Natural killer cell (primary cell): ENCODE results near the gene C20orf144. TPM values are rescaled to one million over a fixed set of nuclear protein-coding genes. Genes with fewer than 3 reads are reported as not detected.

Experiments
- ATAC-seq, 3 donors: fragments of 150-1000 bp in 2 of 3; fragments of 200-7000 bp in 1 of 3; cut with Tn5 transposase; 1 replicate in 1 of 3; 2 replicates in 2 of 3; pipeline ENCODE4 v1.10.0; 2021; ENCODE audit warnings: mild to moderate bottlenecking in 2 of 3, moderate library complexity in 2 of 3
- DNase-seq, 2 donors: peaks; one replicate each; pipeline versions ENCODE4 v3.0.0 to v3.0.0-alpha.2; 2013 to 2021; ENCODE audit warnings: mixed read lengths in 1 of 2
- H3K27ac ChIP-seq: one replicate; pipeline ENCODE4 v1.5.1; 2013; ENCODE audit warnings: mild to moderate bottlenecking, low read length
- H3K27me3 ChIP-seq: one replicate; pipeline ENCODE4 v1.6.1; 2013; ENCODE audit warnings: low read length; ENCODE audit not compliant: control insufficient read depth, insufficient read depth
- H3K36me3 ChIP-seq: one replicate; pipeline ENCODE4 v1.6.1; 2013; ENCODE audit warnings: low read length; ENCODE audit not compliant: control insufficient read depth, insufficient read depth
- H3K4me1 ChIP-seq: one replicate; pipeline ENCODE4 v1.6.1; 2013; ENCODE audit warnings: low read length; ENCODE audit not compliant: control insufficient read depth, insufficient read depth
- H3K4me3 ChIP-seq: one replicate; pipeline ENCODE4 v1.5.1; 2013; ENCODE audit warnings: low read length
- H3K9me3 ChIP-seq: one replicate; pipeline ENCODE4 v1.6.1; 2013; ENCODE audit warnings: low read length; ENCODE audit not compliant: control insufficient read depth, insufficient read depth
- H3K27ac Mint-ChIP-seq, 2 donors: one replicate each; pipeline ENCODE4 v1.8.0; 2022; ENCODE audit warnings: mild to moderate bottlenecking in 2 of 2, mixed read lengths in 2 of 2, moderate library complexity in 1 of 2
- H3K27me3 Mint-ChIP-seq, 2 donors: one replicate each; pipeline ENCODE4 v1.8.0; 2022; ENCODE audit warnings: low read depth in 2 of 2, mixed read lengths in 2 of 2
- H3K36me3 Mint-ChIP-seq: one replicate; pipeline ENCODE4 v1.8.0; 2022; ENCODE audit warnings: mixed read lengths
- H3K4me1 Mint-ChIP-seq, 2 donors: one replicate each; pipeline ENCODE4 v1.8.0; 2022; ENCODE audit warnings: mixed read lengths in 2 of 2
- H3K4me3 Mint-ChIP-seq: one replicate; pipeline ENCODE4 v1.8.0; 2022; ENCODE audit warnings: mild to moderate bottlenecking, moderate library complexity, mixed read lengths
- H3K9me3 Mint-ChIP-seq, 2 donors: one replicate each; pipeline ENCODE4 v1.8.0; 2022; ENCODE audit warnings: mixed read lengths in 2 of 2
- WGBS: methylation state at CpG from one replicate; pipeline ENCODE4 v1.1.7; 2013; ENCODE audit warnings: missing lambda C conversion rate; ENCODE audit not compliant: insufficient coverage; 5-methylcytosine and 5-hydroxymethylcytosine counted together
- intact Hi-C: fragments of 100-400 bp; cut with micrococcal nuclease; formaldehyde crosslinking; loops from one replicate; pipeline ENCODE4 v1.14.2; 2022
- total RNA-seq, 4 donors: library from RNA; stranded (reverse); fragments of 120-200 nt in 1 of 4; gene quantifications; one replicate each; pipeline versions ENCODE4 v1.2.3 to v1.2.4, GENCODE V29; 2013 to 2022
- TF ChIP-seq, protein P1 (sequence below): fragments of 200-600 bp; IDR thresholded peaks from one replicate; pipeline ENCODE4 v1.8.0; 2022; ENCODE audit warnings: antibody characterized with exemption

Gene C20orf144
- total RNA-seq, 3 donors from 2014 or later (not counting 1 experiment from before 2014, with no cell fraction given) = 0.25 to 0.41 (median 0.33) TPM

DNA sequence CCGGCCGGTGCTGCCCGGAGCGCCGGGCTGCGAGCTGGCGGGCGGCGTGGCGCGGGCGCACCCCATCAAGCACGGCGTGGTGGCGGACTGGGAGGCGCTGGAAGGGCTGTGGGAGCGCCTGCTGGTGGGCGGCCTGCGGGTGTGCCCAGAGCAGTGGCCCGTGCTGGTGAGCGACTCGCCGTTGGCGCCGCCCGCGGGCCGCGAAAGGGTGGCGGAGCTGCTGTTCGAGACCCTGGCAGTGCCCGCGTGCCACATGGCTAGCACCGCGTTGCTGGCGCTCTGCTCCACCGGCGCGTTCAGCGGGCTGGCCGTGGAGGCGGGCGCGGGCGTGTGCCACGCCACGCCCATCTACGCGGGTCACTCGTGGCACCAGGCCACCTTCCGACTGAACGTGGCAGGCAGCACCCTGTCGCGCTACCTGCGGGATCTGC is 5.1 kb downstream of the C20orf144 start:
- Histone ChIP-seq H3K4me3 (peak overlapping the region; percentile 58), H3K27ac (peak overlapping the region; percentile 19), H3K9me3 (no peaks in the 10 kb centered on the region), H3K36me3 (no peaks in the 10 kb centered on the region), H3K4me1 (peaks cover 49% of the 10 kb centered on the region), H3K27me3 (no peaks in the 10 kb centered on the region)
- Mint-ChIP-seq H3K36me3 (no peaks in the 10 kb centered on the region), H3K9me3 (no peaks in the 10 kb centered on the region), H3K27me3 (no peaks in the 10 kb centered on the region), H3K27ac (peak overlapping the region; percentile 85 to 96), H3K4me3 (peak overlapping the region; percentile 84), H3K4me1 (peaks cover 26 to 44% of the 10 kb centered on the region in 2 donors)
- DNase-seq (peak; percentile 40 to 67), ATAC-seq (peak; percentile 10 to 33 (median 25))
- WGBS = 12% methylated on average over 55 of the region's 55 CpGs
- intact Hi-C loops = loop anchor here (2.0 kb wide), 1 partner anchor 20 kb away; the partner anchor contains the start of gene E2F1
- TF ChIP-seq, protein P1, sequence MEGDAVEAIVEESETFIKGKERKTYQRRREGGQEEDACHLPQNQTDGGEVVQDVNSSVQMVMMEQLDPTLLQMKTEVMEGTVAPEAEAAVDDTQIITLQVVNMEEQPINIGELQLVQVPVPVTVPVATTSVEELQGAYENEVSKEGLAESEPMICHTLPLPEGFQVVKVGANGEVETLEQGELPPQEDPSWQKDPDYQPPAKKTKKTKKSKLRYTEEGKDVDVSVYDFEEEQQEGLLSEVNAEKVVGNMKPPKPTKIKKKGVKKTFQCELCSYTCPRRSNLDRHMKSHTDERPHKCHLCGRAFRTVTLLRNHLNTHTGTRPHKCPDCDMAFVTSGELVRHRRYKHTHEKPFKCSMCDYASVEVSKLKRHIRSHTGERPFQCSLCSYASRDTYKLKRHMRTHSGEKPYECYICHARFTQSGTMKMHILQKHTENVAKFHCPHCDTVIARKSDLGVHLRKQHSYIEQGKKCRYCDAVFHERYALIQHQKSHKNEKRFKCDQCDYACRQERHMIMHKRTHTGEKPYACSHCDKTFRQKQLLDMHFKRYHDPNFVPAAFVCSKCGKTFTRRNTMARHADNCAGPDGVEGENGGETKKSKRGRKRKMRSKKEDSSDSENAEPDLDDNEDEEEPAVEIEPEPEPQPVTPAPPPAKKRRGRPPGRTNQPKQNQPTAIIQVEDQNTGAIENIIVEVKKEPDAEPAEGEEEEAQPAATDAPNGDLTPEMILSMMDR = no peak

DNA sequence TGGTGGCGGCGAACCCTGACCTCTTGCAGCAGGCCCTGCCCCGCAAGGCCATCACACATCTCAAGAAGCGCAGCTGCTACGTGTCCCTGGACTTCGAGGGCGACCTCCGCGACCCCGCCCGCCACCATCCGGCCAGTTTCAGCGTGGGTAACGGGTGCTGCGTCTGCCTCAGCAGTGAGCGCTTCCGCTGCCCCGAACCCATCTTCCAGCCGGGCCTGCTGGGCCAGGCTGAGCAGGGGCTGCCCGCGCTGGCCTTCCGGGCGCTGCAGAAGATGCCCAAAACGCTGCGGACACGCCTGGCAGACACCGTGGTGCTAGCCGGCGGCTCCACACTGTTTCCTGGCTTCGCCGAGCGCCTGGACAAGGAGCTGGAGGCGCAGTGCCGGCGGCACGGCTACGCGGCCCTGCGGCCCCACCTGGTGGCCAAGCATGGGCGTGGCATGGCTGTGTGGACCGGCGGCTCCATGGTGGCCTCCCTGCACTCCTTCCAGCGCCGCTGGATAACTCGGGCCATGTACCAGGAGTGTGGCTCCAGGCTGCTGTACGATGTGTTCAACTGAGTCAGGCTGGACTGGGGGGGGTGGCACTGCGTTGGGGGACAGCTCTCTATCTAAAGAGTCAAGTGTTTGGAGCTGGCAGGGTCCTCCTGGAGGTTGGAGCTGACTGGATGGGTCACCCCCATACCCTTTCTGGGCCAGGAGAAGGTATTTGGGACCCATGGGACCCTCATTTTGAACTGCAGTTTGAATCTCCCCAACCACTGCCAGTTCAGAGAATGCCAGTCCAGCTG is 5.7 kb downstream of the C20orf144 start:
- TF ChIP-seq, protein P1 = peak; percentile 90
- no peaks in the 10 kb centered on the region for H3K36me3 ChIP-seq
- Mint-ChIP-seq H3K4me3 (peak overlapping the region; percentile 84), H3K27me3 (no peaks in the 10 kb centered on the region), H3K27ac (peak overlapping the region; percentile 38 to 96), H3K36me3 (no peaks in the 10 kb centered on the region), H3K4me1 (peaks cover 24 to 42% of the 10 kb centered on the region in 2 donors), H3K9me3 (no peaks in the 10 kb centered on the region)
- peak overlapping the region; percentile 19 for H3K27ac ChIP-seq
- H3K4me3 ChIP-seq = peak overlapping the region; percentile 58
- ATAC-seq = peak; percentile 63 to 75 (median 65)
- DNase-seq = peak; percentile 80 to 89
- no peaks in the 10 kb centered on the region for H3K27me3 ChIP-seq
- intact Hi-C loops = loop anchor here (1.0 to 2.0 kb wide), 2 partner anchors 19 to 211 kb away; partner anchors contain the start of gene E2F1
- WGBS = 9% methylated on average over 47 of the region's 47 CpGs
- H3K4me1 ChIP-seq = peaks cover 49% of the 10 kb centered on the region
- H3K9me3 ChIP-seq = no peaks in the 10 kb centered on the region

DNA sequence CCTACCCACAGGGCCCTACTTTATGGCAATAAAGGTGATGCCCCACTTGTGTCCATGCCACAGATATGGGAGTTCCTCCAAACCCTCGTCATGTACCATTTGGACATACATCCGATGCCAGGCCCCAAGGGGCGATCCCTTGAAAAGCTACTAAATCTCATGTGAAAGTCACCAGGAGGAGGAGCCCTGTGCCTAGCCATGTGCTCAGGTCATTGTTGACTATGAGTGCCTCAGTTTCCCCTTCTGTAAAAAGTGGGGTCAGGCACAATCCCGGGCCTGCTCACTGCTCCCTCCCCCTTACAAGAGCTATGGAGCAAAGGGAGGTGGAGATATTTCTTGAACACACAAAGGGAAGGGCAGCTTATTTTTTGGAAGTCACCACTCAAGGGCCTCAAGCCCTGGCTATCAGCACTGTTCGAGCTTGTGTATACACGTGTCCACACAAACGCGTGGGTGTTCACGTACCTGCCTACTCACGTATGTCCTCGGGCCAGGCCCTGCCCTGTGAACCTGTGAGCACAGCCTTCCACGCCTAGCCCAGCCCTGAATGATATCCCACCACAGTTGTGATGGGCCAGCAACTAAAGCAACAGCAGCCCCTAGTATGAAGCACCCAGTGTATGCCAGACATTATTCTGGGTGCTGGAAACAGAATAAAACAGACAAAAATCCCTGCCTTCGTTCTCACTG is 6.5 kb downstream of the C20orf144 start:
- intact Hi-C loops = loop anchor here (1.0 kb wide), 1 partner anchor 211 kb away; no protein-coding TSS in a partner anchor

More for the DNA sequence above, 6.5 kb downstream of the C20orf144 start:
- no peaks in the 10 kb centered on the region for H3K27me3 ChIP-seq
- peak overlapping the region; percentile 14 for H3K27ac ChIP-seq
- H3K36me3 ChIP-seq = no peaks in the 10 kb centered on the region
- H3K4me1 Mint-ChIP-seq = peaks cover 24 to 46% of the 10 kb centered on the region in 2 donors
- no peaks in the 10 kb centered on the region for H3K9me3 Mint-ChIP-seq
- ATAC-seq (no peak), DNase-seq (no peak)
- peak overlapping the region in 1 of 2 donors; percentile 96 for H3K27ac Mint-ChIP-seq
- WGBS = 94% methylated on average over 12 of the region's 13 CpGs
- H3K9me3 ChIP-seq = no peaks in the 10 kb centered on the region
- TF ChIP-seq, protein P1 = no peak
- H3K27me3 Mint-ChIP-seq = no peaks in the 10 kb centered on the region
- H3K4me3 ChIP-seq = no peak overlapping the region
- peaks cover 51% of the 10 kb centered on the region for H3K4me1 ChIP-seq
- H3K36me3 Mint-ChIP-seq = no peaks in the 10 kb centered on the region
- peak overlapping the region; percentile 84 for H3K4me3 Mint-ChIP-seq
